HEK293T (cell line): Measurements from ENCODE around the gene ZNF608.

ENCODE experiments used
- BHLHE40 ChIP-seq: fragments of 450-650 bp; IDR thresholded peaks from 2 replicates; pipeline ENCODE4 v1.6.1; 2016; ENCODE audit warnings: mild to moderate bottlenecking, moderate library complexity, borderline replicate concordance
- ELF4 ChIP-seq: fragments of 450-650 bp; IDR thresholded peaks from 2 replicates; pipeline ENCODE4 v1.6.1; 2017; ENCODE audit warnings: antibody characterized with exemption
- FOXA1 ChIP-seq: fragments of 450-650 bp; IDR thresholded peaks from 2 replicates; pipeline ENCODE4 v1.6.1; 2016; ENCODE audit warnings: mild to moderate bottlenecking
- FOXK2 ChIP-seq: fragments of 450-650 bp; IDR thresholded peaks from 2 replicates; pipeline ENCODE4 v1.6.1; 2016; ENCODE audit warnings: mild to moderate bottlenecking
- FOXM1 ChIP-seq: fragments of 450-650 bp; IDR thresholded peaks from 2 replicates; pipeline ENCODE4 v1.6.1; 2017; ENCODE audit warnings: mild to moderate bottlenecking, borderline replicate concordance
- HDGF ChIP-seq: fragments of 450-650 bp; IDR thresholded peaks from 2 replicates; pipeline ENCODE4 v1.6.1; 2017; ENCODE audit warnings: antibody characterized with exemption, borderline replicate concordance
- NFRKB ChIP-seq: fragments of 450-650 bp; IDR thresholded peaks from 2 replicates; pipeline ENCODE4 v1.6.1; 2016; ENCODE audit warnings: mild to moderate bottlenecking, moderate library complexity
- PKNOX1 ChIP-seq: fragments of 450-650 bp; IDR thresholded peaks from 2 replicates; pipeline ENCODE4 v1.6.1; 2016
- SUZ12 ChIP-seq: fragments of 450-650 bp; IDR thresholded peaks from 2 replicates; pipeline ENCODE4 v1.6.1; 2016; ENCODE audit warnings: mild to moderate bottlenecking
- ZNF384 ChIP-seq: fragments of 450-650 bp; IDR thresholded peaks from 2 replicates; pipeline ENCODE4 v1.6.1; 2016

- TF ChIP-seq ELF4 (no peak), SUZ12 (no peak), BHLHE40 (no peak), HDGF (no peak), PKNOX1 (no peak), ZNF384 (no peak), FOXA1 (no peak), FOXM1 (no peak), NFRKB (no peak), FOXK2 (no peak)
These were observed 18.0 kb downstream of the ZNF608 start for GRCh38 chr5:124728331-124728967.
